ENCODE results near the gene CLK1.
"Not testable (repeated sequence)": the region's sequence is repeated elsewhere in the genome, so short reads cannot be mapped to it uniquely, and the experiment has no call there.

CLK1 gene

GRCh38 chr2:200864176-200865034 lies at the start of gene CLK1:
TSS of gene CLK1 (minus strand) at chr2:200864658. CDS start at chr2:200861862, 2,796 bp downstream.
- H3K36me3 Mint-ChIP-seq: peaks cover 42 to 52% of the 10 kb centered on the region in 2 donors
- no peaks in the 10 kb centered on the region for H3K9me3 Mint-ChIP-seq
- H3K4me3 Mint-ChIP-seq: peak within 1 kb of the TSS; percentile 87 to 97
- H3K27ac Mint-ChIP-seq: peak within 1 kb of the TSS; percentile 99
- ATAC-seq (replicated peaks) (peak; percentile 85 to 88), DNase-seq (peak; percentile 91)
- H3K27me3 Mint-ChIP-seq: no peaks in the 10 kb centered on the region
- H3K4me1 Mint-ChIP-seq: peaks cover 35 to 49% of the 10 kb centered on the region in 2 donors

DNA sequence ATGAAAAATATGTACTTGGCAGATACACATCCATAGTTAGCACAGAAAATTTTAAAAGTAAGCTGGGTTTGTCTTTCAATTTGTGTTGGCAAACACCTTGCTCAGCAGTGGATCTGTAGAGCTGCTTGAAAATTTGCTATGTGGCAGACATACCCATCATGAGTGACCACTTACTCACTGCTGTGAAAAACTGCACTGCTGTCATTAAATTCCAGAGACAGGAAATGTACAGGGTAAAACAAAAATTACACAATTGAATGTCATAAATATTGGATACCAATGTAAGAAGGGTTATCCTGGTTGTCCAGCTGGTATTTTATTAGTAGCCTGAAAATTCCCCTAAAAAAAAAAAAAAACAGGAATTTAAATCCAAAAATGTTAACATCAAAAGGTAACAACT lies 49.2 kb upstream of the CLK1 start:
- no peaks in the 10 kb centered on the region for H3K9me3 Mint-ChIP-seq
- H3K36me3 Mint-ChIP-seq: peaks cover 22 to 40% of the 10 kb centered on the region in 2 donors
- H3K27me3 Mint-ChIP-seq: no peaks in the 10 kb centered on the region
- no peak overlapping the region for H3K4me3 Mint-ChIP-seq
- H3K27ac Mint-ChIP-seq: no peak overlapping the region
- no peaks in the 10 kb centered on the region for H3K4me1 Mint-ChIP-seq
- DNase-seq: no peak
- no peak for ATAC-seq (replicated peaks)

DNA sequence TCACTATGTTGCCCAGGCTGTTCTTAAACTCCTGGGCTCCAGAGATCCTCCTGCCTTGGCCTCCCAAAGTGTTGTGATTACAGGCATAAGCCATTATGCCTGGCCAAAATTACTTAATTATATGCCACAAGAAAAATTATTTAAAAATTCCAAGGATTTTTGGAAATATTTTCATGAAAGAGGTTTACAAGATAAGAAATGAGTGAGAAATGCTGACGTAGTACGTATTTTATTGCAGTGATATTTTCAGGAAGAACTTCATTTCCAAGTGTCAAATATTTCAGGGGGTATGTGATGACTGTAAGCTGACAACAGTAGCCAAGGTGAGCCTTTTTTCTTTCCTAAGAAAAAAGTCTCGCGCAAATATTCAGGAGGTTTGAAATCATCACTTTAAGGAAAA lies 45.5 kb upstream of the CLK1 start:
- Mint-ChIP-seq H3K36me3 (peaks cover 18 to 23% of the 10 kb centered on the region in 2 donors), H3K27ac (no peak overlapping the region), H3K4me3 (no peak overlapping the region), H3K9me3 (no peaks in the 10 kb centered on the region), H3K4me1 (no peaks in the 10 kb centered on the region), H3K27me3 (no peaks in the 10 kb centered on the region)
- no peak for DNase-seq
- ATAC-seq (replicated peaks): no peak

- no peak for DNase-seq
- H3K4me1 Mint-ChIP-seq: peaks cover 1 to 6% of the 10 kb centered on the region in 2 donors
- no peaks in the 10 kb centered on the region for H3K27me3 Mint-ChIP-seq
- no peak overlapping the region for H3K4me3 Mint-ChIP-seq
- H3K9me3 Mint-ChIP-seq: no peaks in the 10 kb centered on the region
- peak; percentile 62 to 65 for ATAC-seq (replicated peaks)
- peak overlapping the region; percentile 56 for H3K27ac Mint-ChIP-seq
- H3K36me3 Mint-ChIP-seq: peaks cover 11 to 27% of the 10 kb centered on the region in 2 donors
These were observed 41.3 kb upstream of the CLK1 start for GRCh38 chr2:200905618-200906296.

GRCh38 chr2:200901459-200902072 lies 37.1 kb upstream of the CLK1 start:
- ATAC-seq (replicated peaks) (peak; percentile 99 to 100), DNase-seq (peak; percentile 51)
- Mint-ChIP-seq H3K27ac (no peak overlapping the region), H3K4me3 (no peak overlapping the region), H3K4me1 (peaks cover 1 to 6% of the 10 kb centered on the region in 2 donors), H3K27me3 (no peaks in the 10 kb centered on the region), H3K36me3 (peaks cover 32 to 38% of the 10 kb centered on the region in 2 donors), H3K9me3 (no peaks in the 10 kb centered on the region)

GRCh38 chr2:200899482-200899881 lies 35.0 kb upstream of the CLK1 start:
- peaks cover 39 to 42% of the 10 kb centered on the region in 2 donors for H3K36me3 Mint-ChIP-seq
- H3K9me3 Mint-ChIP-seq: no peaks in the 10 kb centered on the region
- H3K27me3 Mint-ChIP-seq: no peaks in the 10 kb centered on the region
- DNase-seq (no peak), ATAC-seq (replicated peaks) (no peak)
- H3K4me1 Mint-ChIP-seq: peaks cover 1 to 6% of the 10 kb centered on the region in 2 donors
- H3K27ac Mint-ChIP-seq: no peak overlapping the region
- H3K4me3 Mint-ChIP-seq: no peak overlapping the region

DNA sequence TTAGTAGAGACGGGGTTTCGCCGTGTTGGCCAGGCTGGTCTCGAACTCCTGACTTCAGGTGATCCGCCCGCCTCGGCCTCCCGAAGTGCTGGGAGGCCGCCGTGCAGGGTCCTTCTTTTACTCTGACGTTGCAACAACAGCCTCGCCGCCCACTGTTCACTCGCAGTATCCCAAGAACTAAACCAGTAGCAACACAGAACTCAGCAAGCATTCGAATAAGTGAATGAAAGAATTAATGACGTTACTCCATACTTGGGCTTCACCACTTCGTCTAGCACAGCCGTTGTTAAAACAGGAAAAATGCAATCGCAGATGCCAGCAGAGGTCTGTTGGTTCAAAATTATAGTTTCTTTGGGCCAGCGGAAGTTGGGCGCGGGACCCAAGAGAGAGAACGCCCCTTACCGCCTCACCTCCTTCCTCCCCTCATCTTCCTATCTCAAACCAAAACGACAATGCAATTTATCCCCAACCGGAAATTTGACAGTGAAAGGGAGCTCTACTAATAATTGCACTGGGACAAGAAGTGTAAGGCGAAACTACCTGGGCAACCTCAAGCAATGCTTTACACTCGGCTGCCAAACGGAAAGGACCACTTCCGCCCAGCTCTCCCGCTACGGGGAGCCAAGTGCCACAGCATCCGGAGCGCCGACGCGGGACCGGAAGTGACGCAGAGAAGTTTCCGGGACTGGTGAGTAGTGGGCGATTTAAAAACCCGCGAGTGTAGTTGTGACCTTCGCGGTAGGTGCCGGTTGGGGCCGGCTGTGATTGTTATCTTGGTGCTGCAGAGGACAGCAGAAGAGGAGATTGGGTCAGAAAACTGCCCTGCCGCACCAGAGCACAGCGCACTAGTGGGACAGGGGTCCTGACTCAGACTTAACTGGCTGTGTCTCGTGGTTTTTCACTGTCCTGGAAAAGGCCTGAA lies 24.5 kb upstream of the CLK1 start, which contains the start of the genes NIF3L1 and PPIL3:
Gene NIF3L1 (plus strand): TSS at position 668 of the 922 bp plus-strand sequence. CDS start 2,573 bp downstream, outside the sequence.
Gene PPIL3 (minus strand): TSS at position 374 of the 922 bp plus-strand sequence. CDS start 1,462 bp downstream, outside the sequence.
- Mint-ChIP-seq H3K9me3 (no peaks in the 10 kb centered on the region), H3K4me1 (peaks cover 21 to 56% of the 10 kb centered on the region in 2 donors), H3K27ac (peak within 1 kb of the TSS; percentile 100), H3K27me3 (no peaks in the 10 kb centered on the region), H3K4me3 (peak within 1 kb of the TSS; percentile 98 to 99), H3K36me3 (peaks cover 21 to 35% of the 10 kb centered on the region in 2 donors)
- ATAC-seq (replicated peaks) (peak; percentile 89 to 90), DNase-seq (peak; percentile 96)

GRCh38 chr2:200881715-200882249 lies 17.3 kb upstream of the CLK1 start:
- DNase-seq; H3K27me3 Mint-ChIP-seq; ATAC-seq (replicated peaks); H3K9me3 Mint-ChIP-seq; H3K4me1 Mint-ChIP-seq; H3K4me3 Mint-ChIP-seq: not testable (repeated sequence)
- peak overlapping the region; percentile 59 for H3K27ac Mint-ChIP-seq
- peaks cover 13 to 41% of the 10 kb centered on the region in 2 donors for H3K36me3 Mint-ChIP-seq

GRCh38 chr2:200878289-200878880 lies 13.9 kb upstream of the CLK1 start:
- Mint-ChIP-seq H3K4me3 (no peak overlapping the region), H3K4me1 (no peaks in the 10 kb centered on the region), H3K9me3 (no peaks in the 10 kb centered on the region), H3K27ac (no peak overlapping the region), H3K27me3 (no peaks in the 10 kb centered on the region), H3K36me3 (peaks cover 18 to 45% of the 10 kb centered on the region in 2 donors)
- DNase-seq (no peak), ATAC-seq (replicated peaks) (no peak)

- no peak overlapping the region for H3K4me3 Mint-ChIP-seq
- no peak for ATAC-seq (replicated peaks)
- no peaks in the 10 kb centered on the region for H3K9me3 Mint-ChIP-seq
- no peaks in the 10 kb centered on the region for H3K4me1 Mint-ChIP-seq
- no peak overlapping the region for H3K27ac Mint-ChIP-seq
- peaks cover 17 to 40% of the 10 kb centered on the region in 2 donors for H3K36me3 Mint-ChIP-seq
- no peaks in the 10 kb centered on the region for H3K27me3 Mint-ChIP-seq
- no peak for DNase-seq
These were observed 13.0 kb upstream of the CLK1 start for GRCh38 chr2:200877443-200877842.

GRCh38 chr2:200873560-200873959 lies 9.1 kb upstream of the CLK1 start:
- no peak overlapping the region for H3K27ac Mint-ChIP-seq
- peaks cover 14 to 36% of the 10 kb centered on the region in 2 donors for H3K36me3 Mint-ChIP-seq
- no peaks in the 10 kb centered on the region for H3K9me3 Mint-ChIP-seq
- no peak overlapping the region for H3K4me3 Mint-ChIP-seq
- ATAC-seq (replicated peaks) (no peak), DNase-seq (no peak)
- H3K4me1 Mint-ChIP-seq: peaks cover 0 to 5% of the 10 kb centered on the region in 2 donors
- no peaks in the 10 kb centered on the region for H3K27me3 Mint-ChIP-seq

GRCh38 chr2:200871151-200871550 lies 6.7 kb upstream of the CLK1 start:
- H3K27me3 Mint-ChIP-seq: no peaks in the 10 kb centered on the region
- H3K4me3 Mint-ChIP-seq: no peak overlapping the region
- H3K27ac Mint-ChIP-seq: no peak overlapping the region
- peaks cover 6 to 9% of the 10 kb centered on the region in 2 donors for H3K4me1 Mint-ChIP-seq
- DNase-seq (no peak), ATAC-seq (replicated peaks) (no peak)
- H3K36me3 Mint-ChIP-seq: peaks cover 10 to 33% of the 10 kb centered on the region in 2 donors
- H3K9me3 Mint-ChIP-seq: no peaks in the 10 kb centered on the region

DNA sequence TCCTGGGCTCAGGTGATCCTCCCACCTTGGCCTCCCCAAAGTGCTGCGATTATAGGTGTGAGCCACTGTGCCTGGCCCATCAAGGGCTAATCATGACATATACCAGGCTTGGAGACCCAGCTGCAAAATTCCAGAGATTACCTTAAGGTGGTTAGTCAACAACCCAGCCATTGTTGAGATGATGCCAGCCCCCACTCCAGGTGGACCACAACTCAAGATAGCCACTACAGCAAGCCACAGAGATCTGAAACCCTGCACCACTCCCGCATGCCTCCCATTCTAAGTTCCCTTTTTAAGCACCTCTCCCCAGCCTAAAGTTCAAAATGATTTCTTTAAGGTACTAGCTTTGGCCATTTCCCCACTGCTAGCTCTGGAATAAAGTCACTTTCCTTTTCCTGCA lies 4.6 kb upstream of the CLK1 start:
- Mint-ChIP-seq H3K27ac (no peak overlapping the region), H3K36me3 (peaks cover 6 to 24% of the 10 kb centered on the region in 2 donors), H3K27me3 (no peaks in the 10 kb centered on the region), H3K9me3 (no peaks in the 10 kb centered on the region), H3K4me1 (peaks cover 14 to 19% of the 10 kb centered on the region in 2 donors), H3K4me3 (no peak overlapping the region)
- ATAC-seq (replicated peaks) (no peak), DNase-seq (no peak)
